ENCODE results near the gene TNFAIP8L3. TPM values are rescaled to one million over a fixed set of nuclear protein-coding genes. Genes with fewer than 3 reads are reported as not detected.

TNFAIP8L3 gene
- total RNA-seq, 2 experiments from 2014 or later, result not detected

DNA sequence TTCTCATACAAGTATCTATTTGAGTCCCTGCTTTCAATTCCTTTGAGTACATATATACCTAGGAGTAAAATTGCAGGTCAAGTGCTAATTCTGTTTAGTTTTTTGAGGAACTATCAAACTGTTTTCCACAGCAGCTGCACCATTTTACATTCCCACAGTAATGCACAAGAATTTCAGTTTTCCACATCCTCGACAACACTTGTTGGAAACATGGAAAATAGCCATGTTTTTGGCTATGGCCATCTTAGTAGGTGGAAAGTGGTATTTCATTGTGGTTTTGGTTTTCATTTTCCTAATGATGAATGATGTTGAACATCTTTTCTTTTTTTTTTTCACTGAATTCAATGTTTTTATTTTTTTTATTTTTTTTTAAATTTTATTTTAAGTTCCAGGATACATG lies 44.4 kb upstream of the TNFAIP8L3 start:
- H3K9me3 Mint-ChIP-seq, result peaks cover 10% of the 10 kb centered on the region
- Histone ChIP-seq H3K9me3 (ENCODE audit: control insufficient read depth in 1 of 2, insufficient read depth in 1 of 2, low read length in 2 of 2) (peaks cover 0 to 5% of the 10 kb centered on the region in 2 experiments), H3K27ac (ENCODE audit: low read depth in 1 of 2, low read length in 2 of 2) (no peak overlapping the region), H3K4me1 (ENCODE audit: insufficient read depth, low read length) (no peaks in the 10 kb centered on the region), H3K27me3 (ENCODE audit: control insufficient read depth in 1 of 2, insufficient read depth in 2 of 2, low read length in 2 of 2) (peaks cover 0 to 3% of the 10 kb centered on the region in 2 experiments), H3K4me3 (ENCODE audit: low read length) (no peak overlapping the region), H3K36me3 (ENCODE audit: insufficient read depth, low read length) (no peaks in the 10 kb centered on the region)
- ChIA-PET CTCF (no interaction called here), POLR2A (no interaction called here)
- DNase-seq (no peak), ATAC-seq (ENCODE audit: poor library complexity) (no peak)
- H3K27ac Mint-ChIP-seq, result no peak overlapping the region
- no peaks in the 10 kb centered on the region for H3K36me3 Mint-ChIP-seq (ENCODE audit: low read depth)
- H3K4me3 Mint-ChIP-seq, result no peak overlapping the region
- intact Hi-C loops (cut with DNase I, micrococcal nuclease), result no loop called here
- TF ChIP-seq, protein P1, sequence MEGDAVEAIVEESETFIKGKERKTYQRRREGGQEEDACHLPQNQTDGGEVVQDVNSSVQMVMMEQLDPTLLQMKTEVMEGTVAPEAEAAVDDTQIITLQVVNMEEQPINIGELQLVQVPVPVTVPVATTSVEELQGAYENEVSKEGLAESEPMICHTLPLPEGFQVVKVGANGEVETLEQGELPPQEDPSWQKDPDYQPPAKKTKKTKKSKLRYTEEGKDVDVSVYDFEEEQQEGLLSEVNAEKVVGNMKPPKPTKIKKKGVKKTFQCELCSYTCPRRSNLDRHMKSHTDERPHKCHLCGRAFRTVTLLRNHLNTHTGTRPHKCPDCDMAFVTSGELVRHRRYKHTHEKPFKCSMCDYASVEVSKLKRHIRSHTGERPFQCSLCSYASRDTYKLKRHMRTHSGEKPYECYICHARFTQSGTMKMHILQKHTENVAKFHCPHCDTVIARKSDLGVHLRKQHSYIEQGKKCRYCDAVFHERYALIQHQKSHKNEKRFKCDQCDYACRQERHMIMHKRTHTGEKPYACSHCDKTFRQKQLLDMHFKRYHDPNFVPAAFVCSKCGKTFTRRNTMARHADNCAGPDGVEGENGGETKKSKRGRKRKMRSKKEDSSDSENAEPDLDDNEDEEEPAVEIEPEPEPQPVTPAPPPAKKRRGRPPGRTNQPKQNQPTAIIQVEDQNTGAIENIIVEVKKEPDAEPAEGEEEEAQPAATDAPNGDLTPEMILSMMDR (IDR thresholded peaks at IDR 0.05), result no peak
- H3K27me3 Mint-ChIP-seq, result peaks cover 11% of the 10 kb centered on the region
- no peaks in the 10 kb centered on the region for H3K4me1 Mint-ChIP-seq (ENCODE audit: low read depth)

DNA sequence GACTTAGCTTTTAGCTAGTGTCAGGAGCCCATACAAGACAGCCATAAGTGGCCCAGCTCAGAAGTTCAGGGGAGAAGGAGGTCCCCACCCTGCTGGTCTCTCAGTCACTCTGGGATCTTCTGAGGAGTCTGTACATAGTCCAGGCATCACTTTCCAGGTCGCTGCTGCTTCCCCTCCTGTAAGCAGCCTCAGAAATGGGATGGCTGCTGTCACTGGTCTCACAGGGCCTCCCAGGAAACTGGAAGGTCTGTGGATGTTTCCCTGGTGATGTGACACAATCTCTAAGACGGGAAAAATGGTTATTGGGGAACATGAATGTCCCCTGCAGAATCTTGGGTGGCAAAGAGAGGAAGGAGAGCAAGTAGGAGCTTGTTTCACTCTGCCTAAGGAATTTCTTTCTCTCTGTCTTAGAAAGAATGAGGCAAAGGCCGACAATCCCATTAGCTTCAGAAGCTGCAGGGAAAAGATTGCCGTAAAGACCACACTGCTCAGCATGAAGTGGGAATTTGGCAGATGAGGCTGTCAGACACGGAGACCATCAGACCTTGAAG lies 43.2 kb upstream of the TNFAIP8L3 start:
- Histone ChIP-seq H3K4me1 (ENCODE audit: insufficient read depth, low read length) (no peaks in the 10 kb centered on the region), H3K4me3 (ENCODE audit: low read length) (no peak overlapping the region), H3K9me3 (ENCODE audit: control insufficient read depth in 1 of 2, insufficient read depth in 1 of 2, low read length in 2 of 2) (peaks cover 0 to 5% of the 10 kb centered on the region in 2 experiments), H3K36me3 (ENCODE audit: insufficient read depth, low read length) (no peaks in the 10 kb centered on the region), H3K27ac (ENCODE audit: low read depth in 1 of 2, low read length in 2 of 2) (no peak overlapping the region), H3K27me3 (ENCODE audit: control insufficient read depth in 1 of 2, insufficient read depth in 2 of 2, low read length in 2 of 2) (peaks cover 0 to 3% of the 10 kb centered on the region in 2 experiments)
- no peaks in the 10 kb centered on the region for H3K36me3 Mint-ChIP-seq (ENCODE audit: low read depth)
- H3K9me3 Mint-ChIP-seq, result peaks cover 10% of the 10 kb centered on the region
- ChIA-PET CTCF (no interaction called here), POLR2A (no interaction called here)
- intact Hi-C loops (cut with DNase I, micrococcal nuclease), result no loop called here
- no peak overlapping the region for H3K27ac Mint-ChIP-seq
- no peak for ATAC-seq (ENCODE audit: poor library complexity)
- TF ChIP-seq, protein P1 (IDR thresholded peaks at IDR 0.05), result no peak
- H3K4me1 Mint-ChIP-seq (ENCODE audit: low read depth), result no peaks in the 10 kb centered on the region
- no peak overlapping the region for H3K4me3 Mint-ChIP-seq
- peaks cover 1% of the 10 kb centered on the region for H3K27me3 Mint-ChIP-seq
- DNase-seq, result no peak

DNA sequence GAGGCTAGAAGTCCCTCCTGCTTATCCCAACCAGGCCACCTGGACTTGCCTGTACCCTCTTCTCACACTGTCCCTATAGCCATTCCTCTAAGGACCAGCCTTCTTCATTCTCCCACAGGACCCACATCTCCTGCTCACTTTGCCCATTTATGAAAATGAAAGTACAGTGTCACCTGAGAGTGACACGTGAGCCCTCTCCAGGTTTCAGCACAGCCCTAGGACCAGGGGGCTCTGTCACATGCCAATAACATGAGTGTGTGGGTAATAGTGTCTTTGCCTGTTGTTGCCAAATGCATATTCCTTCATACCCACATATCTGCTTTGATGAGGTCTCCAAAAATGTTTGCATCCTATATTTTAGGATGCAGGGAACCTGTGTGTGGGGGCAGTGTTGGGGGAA lies 42.3 kb upstream of the TNFAIP8L3 start:
- Histone ChIP-seq H3K4me1 (ENCODE audit: insufficient read depth, low read length) (no peaks in the 10 kb centered on the region), H3K36me3 (ENCODE audit: insufficient read depth, low read length) (no peaks in the 10 kb centered on the region), H3K9me3 (ENCODE audit: control insufficient read depth in 1 of 2, insufficient read depth in 1 of 2, low read length in 2 of 2) (peaks cover 0 to 5% of the 10 kb centered on the region in 2 experiments), H3K4me3 (ENCODE audit: low read length) (no peak overlapping the region), H3K27me3 (ENCODE audit: control insufficient read depth in 1 of 2, insufficient read depth in 2 of 2, low read length in 2 of 2) (peaks cover 0 to 3% of the 10 kb centered on the region in 2 experiments), H3K27ac (ENCODE audit: low read depth in 1 of 2, low read length in 2 of 2) (no peak overlapping the region)
- Mint-ChIP-seq H3K9me3 (peaks cover 10% of the 10 kb centered on the region), H3K27me3 (no peaks in the 10 kb centered on the region), H3K4me3 (no peak overlapping the region), H3K4me1 (ENCODE audit: low read depth) (no peaks in the 10 kb centered on the region), H3K36me3 (ENCODE audit: low read depth) (no peaks in the 10 kb centered on the region), H3K27ac (no peak overlapping the region)
- ATAC-seq (ENCODE audit: poor library complexity) (no peak), DNase-seq (no peak)
- intact Hi-C loops (cut with DNase I, micrococcal nuclease), result no loop called here
- TF ChIP-seq, protein P1 (IDR thresholded peaks at IDR 0.05), result no peak
- CTCF ChIA-PET, result no interaction called here
- POLR2A ChIA-PET, result no interaction called here

Measured in CD4-positive, alpha-beta T cell (primary cell).